ENCODE data around the gene SPG11. TPM values are rescaled to one million over a fixed set of nuclear protein-coding genes. Genes with fewer than 3 reads are reported as not detected.
"Not testable (repeated sequence)": the region's sequence is repeated elsewhere in the genome, so short reads cannot be mapped to it uniquely, and the experiment has no call there.

SPG11 gene
- total and polyA plus RNA-seq, 2 experiments from 2014 or later: 15.7 to 65.1 TPM

DNA sequence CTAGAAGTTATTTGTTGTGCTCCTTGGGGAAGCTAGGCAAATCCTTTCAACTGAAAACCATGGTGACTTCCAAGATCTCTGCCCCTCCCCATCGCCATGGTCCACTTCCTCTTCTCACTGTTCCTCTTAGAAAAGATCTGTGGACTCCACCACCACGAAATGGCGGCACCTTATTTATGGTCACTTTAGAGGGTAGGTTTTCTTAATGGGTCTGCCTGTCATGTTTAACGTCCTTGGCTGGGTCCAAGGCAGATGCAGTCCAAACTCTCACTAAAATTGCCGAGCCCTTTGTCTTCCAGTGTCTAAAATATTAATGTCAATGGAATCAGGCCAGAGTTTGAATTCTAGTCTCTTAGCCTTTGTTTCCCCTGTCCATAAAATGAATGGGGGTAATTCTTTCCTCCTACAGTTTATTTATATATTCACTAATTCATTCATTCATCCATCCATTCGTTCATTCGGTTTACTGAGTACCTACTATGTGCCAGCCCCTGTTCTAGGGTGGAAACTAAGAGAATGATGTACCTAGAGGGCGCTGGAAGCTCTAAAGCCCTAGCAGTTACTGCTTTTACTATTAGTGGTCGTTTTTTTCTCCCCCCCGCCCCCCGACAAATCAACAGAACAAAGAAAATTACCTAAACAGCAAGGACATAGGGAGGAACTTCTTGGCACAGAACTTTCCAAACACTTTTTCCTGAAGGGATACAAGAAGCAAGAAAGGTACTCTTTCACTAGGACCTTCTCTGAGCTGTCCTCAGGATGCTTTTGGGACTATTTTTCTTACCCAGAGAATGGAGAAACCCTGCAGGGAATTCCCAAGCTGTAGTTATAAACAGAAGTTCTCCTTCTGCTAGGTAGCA is 47.0 kb upstream of the SPG11 start:
- peak in 1 of 2 donors; percentile 44 for DNase-seq (ENCODE audit: low read depth in 1 of 2, low spot score in 1 of 2)

DNA sequence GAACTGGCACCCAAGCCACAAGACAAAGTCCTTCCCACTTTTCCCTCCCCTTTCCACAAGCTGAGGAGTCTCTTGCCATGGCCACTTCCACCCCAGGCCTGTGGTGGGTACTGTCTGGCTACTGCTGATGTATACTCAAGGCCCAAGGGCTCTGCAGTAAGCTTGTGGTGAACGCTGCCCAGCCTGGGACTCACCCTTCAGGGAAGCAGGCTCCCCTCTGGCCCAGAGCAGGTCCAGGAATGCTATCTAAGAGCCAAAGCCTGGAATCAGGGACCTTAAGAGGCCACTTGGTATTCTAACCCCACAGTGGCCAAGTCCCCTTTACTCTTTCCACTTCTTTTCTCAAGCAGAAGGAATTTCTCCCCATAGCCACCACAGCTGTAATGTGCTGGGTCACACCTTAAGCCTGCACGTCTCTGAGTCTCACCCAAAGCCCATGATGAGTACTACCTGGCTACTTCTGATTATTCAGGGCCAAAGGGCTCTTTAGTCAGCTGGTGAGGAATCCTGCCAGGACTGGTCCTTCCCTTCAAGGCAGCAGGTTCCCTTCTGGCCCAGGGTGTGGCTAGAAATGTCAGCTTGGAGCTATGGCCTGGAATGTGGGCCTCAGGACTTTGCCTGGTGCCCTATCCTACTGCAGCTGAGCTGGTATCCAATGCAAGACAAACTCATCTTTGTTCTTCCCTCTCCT is 43.6 kb upstream of the SPG11 start:
- no peak for TF ChIP-seq CTCF (IDR thresholded peaks at IDR 0.05; ENCODE audit: low read depth, low read length)
- Histone ChIP-seq H3K36me3 (no peaks in the 10 kb centered on the region), H3K27me3 (no peaks in the 10 kb centered on the region), H3K9me3 (ENCODE audit: low read depth) (no peaks in the 10 kb centered on the region), H3K27ac (no peak overlapping the region), H3K4me1 (ENCODE audit: low read depth) (peaks cover under 1% of the 10 kb centered on the region), H3K4me3 (no peak overlapping the region)
- no peak for DNase-seq (ENCODE audit: low read depth in 1 of 2, low spot score in 1 of 2)

More for the DNA sequence above, 47.0 kb upstream of the SPG11 start:
- H3K27ac ChIP-seq: peak overlapping the region; percentile 84
- H3K27me3 ChIP-seq: no peaks in the 10 kb centered on the region
- H3K4me3 ChIP-seq: peak overlapping the region; percentile 76
- H3K9me3 ChIP-seq (ENCODE audit: low read depth): no peaks in the 10 kb centered on the region
- peaks cover 19% of the 10 kb centered on the region for H3K4me1 ChIP-seq (ENCODE audit: low read depth)
- peak; percentile 47 for TF ChIP-seq CTCF (IDR thresholded peaks at IDR 0.05; ENCODE audit: low read depth, low read length)
- peaks cover under 1% of the 10 kb centered on the region for H3K36me3 ChIP-seq

DNA sequence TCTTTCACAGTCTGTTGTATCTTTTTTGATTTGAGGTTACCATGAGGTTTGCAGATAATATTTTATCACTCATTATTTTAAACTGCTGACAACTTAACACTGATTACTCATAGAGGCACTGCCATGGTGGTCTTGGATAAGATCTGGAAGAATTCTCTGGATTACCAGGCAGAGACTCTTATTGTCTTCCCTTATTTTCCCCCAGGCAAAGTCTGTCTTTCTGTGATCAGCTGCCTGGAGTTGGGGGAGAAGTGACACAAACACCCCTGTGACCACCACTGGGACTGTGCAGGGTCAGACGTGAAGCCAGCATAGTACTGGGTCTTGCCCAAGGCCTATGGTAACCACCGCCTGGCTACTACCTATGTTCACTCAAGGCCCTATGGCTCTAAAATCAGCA is 42.9 kb upstream of the SPG11 start:
- no peaks in the 10 kb centered on the region for H3K9me3 ChIP-seq (ENCODE audit: low read depth)
- H3K4me1 ChIP-seq (ENCODE audit: low read depth): no peaks in the 10 kb centered on the region
- no peak for TF ChIP-seq CTCF (IDR thresholded peaks at IDR 0.05; ENCODE audit: low read depth, low read length)
- DNase-seq (ENCODE audit: low read depth in 1 of 2, low spot score in 1 of 2): no peak
- no peak overlapping the region for H3K4me3 ChIP-seq
- H3K27me3 ChIP-seq: no peaks in the 10 kb centered on the region
- H3K27ac ChIP-seq: no peak overlapping the region
- H3K36me3 ChIP-seq: no peaks in the 10 kb centered on the region

- Histone ChIP-seq H3K4me1 (ENCODE audit: low read depth) (no peaks in the 10 kb centered on the region), H3K36me3 (no peaks in the 10 kb centered on the region), H3K27ac (no peak overlapping the region), H3K9me3 (ENCODE audit: low read depth) (no peaks in the 10 kb centered on the region), H3K27me3 (no peaks in the 10 kb centered on the region), H3K4me3 (no peak overlapping the region)
- DNase-seq (ENCODE audit: low read depth in 1 of 2, low spot score in 1 of 2): no peak
- no peak for TF ChIP-seq CTCF (IDR thresholded peaks at IDR 0.05; ENCODE audit: low read depth, low read length)
Measured at GRCh38 chr15:44705986-44706385, 42.5 kb upstream of the SPG11 start.

DNA sequence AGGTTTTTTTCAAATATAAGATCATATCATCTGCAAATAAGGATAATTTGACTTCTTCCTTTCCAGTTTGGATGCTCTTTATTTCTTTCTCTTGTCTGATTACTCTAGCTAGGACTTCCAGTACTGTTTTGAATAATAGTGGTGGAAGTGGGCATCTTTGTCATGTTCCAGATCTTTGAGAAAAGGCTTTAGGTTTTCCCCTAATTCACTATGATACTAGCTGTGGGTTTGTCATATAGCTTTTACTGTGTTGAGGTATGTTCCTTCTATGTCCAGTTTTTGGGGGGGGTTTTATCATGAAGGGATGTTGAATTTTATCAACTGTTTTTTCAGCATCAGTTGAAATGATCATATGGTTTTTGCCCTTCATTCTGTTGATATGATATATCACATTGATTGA is 37.2 kb upstream of the SPG11 start:
- not testable (repeated sequence) for H3K27ac ChIP-seq; H3K4me1 ChIP-seq (ENCODE audit: low read depth); H3K36me3 ChIP-seq; H3K27me3 ChIP-seq; H3K4me3 ChIP-seq; DNase-seq (ENCODE audit: low read depth in 1 of 2, low spot score in 1 of 2); H3K9me3 ChIP-seq (ENCODE audit: low read depth)

- TF ChIP-seq CTCF (IDR thresholded peaks at IDR 0.05; ENCODE audit: low read depth, low read length): no peak
Measured at GRCh38 chr15:44698641-44699040, 35.2 kb upstream of the SPG11 start.

More at GRCh38 chr15:44698641-44699040, 35.2 kb upstream of the SPG11 start:
- Histone ChIP-seq H3K9me3 (ENCODE audit: low read depth) (no peaks in the 10 kb centered on the region), H3K4me1 (ENCODE audit: low read depth) (no peaks in the 10 kb centered on the region), H3K4me3 (no peak overlapping the region), H3K36me3 (no peaks in the 10 kb centered on the region), H3K27ac (no peak overlapping the region), H3K27me3 (no peaks in the 10 kb centered on the region)
- no peak for DNase-seq (ENCODE audit: low read depth in 1 of 2, low spot score in 1 of 2)

Measured in cardiac muscle cell (in vitro differentiated cells and primary cell).